ENCODE measurements around the gene DGKI. TPM values are rescaled to one million over a fixed set of nuclear protein-coding genes. Genes with fewer than 3 reads are reported as not detected.

DGKI gene
- total and polyA plus RNA-seq, 2 donors (not counting 1 experiment from before 2014, with no cell fraction given), result not detected

DNA sequence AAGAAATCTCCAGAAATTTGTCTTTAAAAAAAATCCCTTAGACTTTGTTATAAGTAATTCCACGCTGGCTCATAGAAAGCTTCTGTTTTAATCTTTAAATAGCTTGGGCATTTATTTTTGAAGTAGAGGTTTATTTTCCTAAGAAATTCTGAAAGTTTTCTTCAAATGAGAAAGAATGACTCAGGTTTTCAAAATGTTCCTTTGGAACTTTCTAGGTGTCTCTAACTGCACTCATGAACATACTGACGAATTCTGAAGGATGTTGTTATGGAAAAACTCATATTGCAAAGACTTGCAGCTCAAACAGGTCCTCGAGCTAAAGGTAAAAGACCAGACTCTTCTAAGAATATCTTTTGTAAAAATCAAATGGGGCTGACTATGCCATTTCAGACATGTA lies 10.7 kb downstream of the DGKI start:
- Mint-ChIP-seq H3K4me3 (no peak overlapping the region), H3K27me3 (peaks cover 30% of the 10 kb centered on the region), H3K9me3 (ENCODE audit: insufficient read depth) (peaks cover 11% of the 10 kb centered on the region), H3K27ac (no peak overlapping the region), H3K4me1 (no peaks in the 10 kb centered on the region)
- H3K4me3 ChIP-seq (ENCODE audit: control extremely low read depth in 1 of 5, extremely low read depth in 1 of 5, insufficient read depth in 1 of 5, low read depth in 2 of 5, low read length in 4 of 5), result no peak overlapping the region
- H3K9me3 ChIP-seq (ENCODE audit: control extremely low read depth in 1 of 3, control insufficient read depth in 2 of 3, insufficient read depth in 1 of 3, low read length in 2 of 3), result peaks cover 0 to 17% (median 9%) of the 10 kb centered on the region in 3 donors
- H3K36me3 ChIP-seq (replicated peaks in 1 of 2; ENCODE audit: control extremely low read depth in 1 of 2, control insufficient read depth in 1 of 2, extremely low read depth in 1 of 2, insufficient read depth in 2 of 2, low read length in 1 of 2), result no peaks in the 10 kb centered on the region
- no peaks in the 10 kb centered on the region for H4K20me1 ChIP-seq (ENCODE audit: control insufficient read depth, insufficient read depth, low read length, poor library complexity, severe bottlenecking)
- H3K9ac ChIP-seq (ENCODE audit: low read length), result no peak overlapping the region
- no peaks in the 10 kb centered on the region for H3K79me2 ChIP-seq (ENCODE audit: control insufficient read depth, insufficient read depth, low read length)
- peaks cover 0 to 7% (median 3%) of the 10 kb centered on the region in 4 experiments for H3K27me3 ChIP-seq (replicated peaks in 1 of 4; ENCODE audit: control extremely low read depth in 1 of 4, control insufficient read depth in 3 of 4, insufficient read depth in 4 of 4, low read length in 3 of 4)
- H3K27ac ChIP-seq (ENCODE audit: low read length in 2 of 2), result no peak overlapping the region
- POLR2A ChIA-PET, result no interaction called here
- no peak overlapping the region for H2AFZ ChIP-seq (ENCODE audit: insufficient read depth, low read depth, low read length, poor library complexity, severe bottlenecking)
- TF ChIP-seq, protein P1, sequence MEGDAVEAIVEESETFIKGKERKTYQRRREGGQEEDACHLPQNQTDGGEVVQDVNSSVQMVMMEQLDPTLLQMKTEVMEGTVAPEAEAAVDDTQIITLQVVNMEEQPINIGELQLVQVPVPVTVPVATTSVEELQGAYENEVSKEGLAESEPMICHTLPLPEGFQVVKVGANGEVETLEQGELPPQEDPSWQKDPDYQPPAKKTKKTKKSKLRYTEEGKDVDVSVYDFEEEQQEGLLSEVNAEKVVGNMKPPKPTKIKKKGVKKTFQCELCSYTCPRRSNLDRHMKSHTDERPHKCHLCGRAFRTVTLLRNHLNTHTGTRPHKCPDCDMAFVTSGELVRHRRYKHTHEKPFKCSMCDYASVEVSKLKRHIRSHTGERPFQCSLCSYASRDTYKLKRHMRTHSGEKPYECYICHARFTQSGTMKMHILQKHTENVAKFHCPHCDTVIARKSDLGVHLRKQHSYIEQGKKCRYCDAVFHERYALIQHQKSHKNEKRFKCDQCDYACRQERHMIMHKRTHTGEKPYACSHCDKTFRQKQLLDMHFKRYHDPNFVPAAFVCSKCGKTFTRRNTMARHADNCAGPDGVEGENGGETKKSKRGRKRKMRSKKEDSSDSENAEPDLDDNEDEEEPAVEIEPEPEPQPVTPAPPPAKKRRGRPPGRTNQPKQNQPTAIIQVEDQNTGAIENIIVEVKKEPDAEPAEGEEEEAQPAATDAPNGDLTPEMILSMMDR (IDR thresholded peaks at IDR 0.05), result no peak
- no peak for TF ChIP-seq EZH2 (IDR thresholded peaks at IDR 0.05; ENCODE audit: borderline replicate concordance, insufficient read depth, low read depth, low read length, poor library complexity, severe bottlenecking)
- CTCF ChIA-PET, result no interaction called here
- intact Hi-C loops (cut with micrococcal nuclease), result no loop called here
- 58% methylated on average over 2 of the region's 3 CpGs for WGBS (ENCODE audit: insufficient coverage)
- no peak overlapping the region for H3K4me2 ChIP-seq (replicated peaks; ENCODE audit: low read depth, low read length, poor library complexity, severe bottlenecking)
- no peak for DNase-seq
- H3K4me1 ChIP-seq (ENCODE audit: control insufficient read depth in 2 of 2, insufficient read depth in 2 of 2, low read length in 2 of 2), result no peaks in the 10 kb centered on the region
- ATAC-seq (ENCODE audit: low read depth), result no peak

DNA sequence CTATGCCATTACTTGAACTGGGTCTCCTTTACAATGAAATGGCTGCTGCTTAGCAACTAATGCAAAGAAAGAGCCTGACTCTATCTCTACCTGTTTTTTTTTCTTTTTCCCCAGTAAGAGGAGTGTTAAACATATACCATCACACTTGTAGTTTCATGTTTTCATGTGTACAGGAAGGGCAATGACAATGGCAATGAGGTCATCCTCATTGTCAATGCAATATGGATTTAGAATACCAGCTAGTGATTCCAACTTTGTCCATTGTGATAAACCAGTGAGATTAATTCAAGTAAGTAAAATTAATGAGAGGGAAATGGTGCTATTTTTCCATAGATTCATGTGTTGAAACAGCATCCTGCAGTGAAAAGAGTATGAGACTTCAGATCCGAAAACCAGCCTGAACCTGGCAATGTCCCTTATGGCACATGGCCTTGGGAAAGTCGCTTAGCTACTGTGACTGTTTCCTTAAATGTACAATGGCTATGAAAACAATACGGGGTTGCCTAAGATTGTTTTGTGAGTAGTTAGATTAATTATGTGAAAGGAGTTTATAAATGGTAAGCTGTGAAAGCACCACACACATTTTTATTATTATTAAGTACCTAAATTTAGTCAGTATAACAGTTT lies 11.2 kb downstream of the DGKI start:
- H3K4me2 ChIP-seq (replicated peaks; ENCODE audit: low read depth, low read length, poor library complexity, severe bottlenecking), result no peak overlapping the region
- intact Hi-C loops (cut with micrococcal nuclease), result no loop called here
- H3K4me3 ChIP-seq (ENCODE audit: control extremely low read depth in 1 of 5, extremely low read depth in 1 of 5, insufficient read depth in 1 of 5, low read depth in 2 of 5, low read length in 4 of 5), result no peak overlapping the region
- H3K27me3 ChIP-seq (replicated peaks in 1 of 4; ENCODE audit: control extremely low read depth in 1 of 4, control insufficient read depth in 3 of 4, insufficient read depth in 4 of 4, low read length in 3 of 4), result peaks cover 0 to 7% (median 3%) of the 10 kb centered on the region in 4 experiments
- CTCF ChIA-PET, result no interaction called here
- Mint-ChIP-seq H3K9me3 (ENCODE audit: insufficient read depth) (peaks cover 13% of the 10 kb centered on the region), H3K27ac (no peak overlapping the region), H3K27me3 (peaks cover 30% of the 10 kb centered on the region), H3K4me3 (no peak overlapping the region), H3K4me1 (no peaks in the 10 kb centered on the region)
- H4K20me1 ChIP-seq (ENCODE audit: control insufficient read depth, insufficient read depth, low read length, poor library complexity, severe bottlenecking), result no peaks in the 10 kb centered on the region
- peaks cover 0 to 17% (median 9%) of the 10 kb centered on the region in 3 donors for H3K9me3 ChIP-seq (ENCODE audit: control extremely low read depth in 1 of 3, control insufficient read depth in 2 of 3, insufficient read depth in 1 of 3, low read length in 2 of 3)
- no peak overlapping the region for H2AFZ ChIP-seq (ENCODE audit: insufficient read depth, low read depth, low read length, poor library complexity, severe bottlenecking)
- H3K4me1 ChIP-seq (ENCODE audit: control insufficient read depth in 2 of 2, insufficient read depth in 2 of 2, low read length in 2 of 2), result no peaks in the 10 kb centered on the region
- POLR2A ChIA-PET, result no interaction called here
- no peak overlapping the region for H3K9ac ChIP-seq (ENCODE audit: low read length)
- no peak overlapping the region for H3K27ac ChIP-seq (ENCODE audit: low read length in 2 of 2)
- WGBS (ENCODE audit: insufficient coverage), result 86% methylated on average over 3 of the region's 3 CpGs
- H3K79me2 ChIP-seq (ENCODE audit: control insufficient read depth, insufficient read depth, low read length), result no peaks in the 10 kb centered on the region
- no peak for DNase-seq
- TF ChIP-seq, protein P1 (IDR thresholded peaks at IDR 0.05), result no peak
- TF ChIP-seq EZH2 (IDR thresholded peaks at IDR 0.05; ENCODE audit: borderline replicate concordance, insufficient read depth, low read depth, low read length, poor library complexity, severe bottlenecking), result no peak
- ATAC-seq (ENCODE audit: low read depth), result no peak
- H3K36me3 ChIP-seq (replicated peaks in 1 of 2; ENCODE audit: control extremely low read depth in 1 of 2, control insufficient read depth in 1 of 2, extremely low read depth in 1 of 2, insufficient read depth in 2 of 2, low read length in 1 of 2), result no peaks in the 10 kb centered on the region

All from B cell (primary cell).